22Rv1 (cell line): ENCODE measurements around the gene CFAP70.

Source experiments
- ZFX ChIP-seq: fragments of 450-650 bp; IDR thresholded peaks from 2 replicates; pipeline ENCODE4 v1.6.1; 2017; ENCODE audit warnings: antibody characterized with exemption, borderline replicate concordance
- TF ChIP-seq, protein P1 (sequence below): fragments of 450-650 bp; IDR thresholded peaks from 2 replicates; pipeline ENCODE4 v1.5.1; 2017; ENCODE audit warnings: mild to moderate bottlenecking

DNA sequence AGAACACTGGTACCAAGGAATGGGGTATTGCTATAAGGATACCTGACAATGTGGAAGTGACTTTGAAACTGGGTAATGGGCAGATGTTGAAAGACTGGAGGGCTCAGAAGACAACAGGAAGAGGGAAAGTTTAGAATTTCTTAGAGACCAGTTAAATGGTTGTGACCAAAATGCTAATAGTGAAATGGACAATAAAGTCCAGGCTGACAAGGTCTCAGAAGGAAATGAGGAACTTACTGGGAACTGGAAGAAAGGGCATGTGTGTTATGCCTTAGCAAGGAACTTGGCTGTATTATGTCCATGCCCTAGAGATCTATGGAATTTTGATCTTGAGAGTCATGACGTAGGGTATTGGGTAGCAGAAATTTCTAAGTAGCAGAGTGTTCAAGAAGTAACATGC is 152.8 kb downstream of the CFAP70 start:
- TF ChIP-seq, protein P1, sequence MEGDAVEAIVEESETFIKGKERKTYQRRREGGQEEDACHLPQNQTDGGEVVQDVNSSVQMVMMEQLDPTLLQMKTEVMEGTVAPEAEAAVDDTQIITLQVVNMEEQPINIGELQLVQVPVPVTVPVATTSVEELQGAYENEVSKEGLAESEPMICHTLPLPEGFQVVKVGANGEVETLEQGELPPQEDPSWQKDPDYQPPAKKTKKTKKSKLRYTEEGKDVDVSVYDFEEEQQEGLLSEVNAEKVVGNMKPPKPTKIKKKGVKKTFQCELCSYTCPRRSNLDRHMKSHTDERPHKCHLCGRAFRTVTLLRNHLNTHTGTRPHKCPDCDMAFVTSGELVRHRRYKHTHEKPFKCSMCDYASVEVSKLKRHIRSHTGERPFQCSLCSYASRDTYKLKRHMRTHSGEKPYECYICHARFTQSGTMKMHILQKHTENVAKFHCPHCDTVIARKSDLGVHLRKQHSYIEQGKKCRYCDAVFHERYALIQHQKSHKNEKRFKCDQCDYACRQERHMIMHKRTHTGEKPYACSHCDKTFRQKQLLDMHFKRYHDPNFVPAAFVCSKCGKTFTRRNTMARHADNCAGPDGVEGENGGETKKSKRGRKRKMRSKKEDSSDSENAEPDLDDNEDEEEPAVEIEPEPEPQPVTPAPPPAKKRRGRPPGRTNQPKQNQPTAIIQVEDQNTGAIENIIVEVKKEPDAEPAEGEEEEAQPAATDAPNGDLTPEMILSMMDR, result no peak
- no peak for TF ChIP-seq ZFX
